ENCODE results near the gene PPP3R2. TPM values are rescaled to one million over a fixed set of nuclear protein-coding genes. Genes with fewer than 3 reads are reported as not detected.

Gene PPP3R2
- total and polyA plus RNA-seq, 10 of the 15 experiments (the other 5 are each of a cell fraction or from before 2014, with no cell fraction given): not detected

GRCh38 chr9:101635473-101635872 is 40.7 kb upstream of the PPP3R2 start:
- no peak overlapping the region for H3K9ac ChIP-seq (ENCODE audit: control insufficient read depth, insufficient read depth, low read length)
- ChIA-PET POLR2A (no interaction called here), RAD21 (ENCODE audit: unreplicated experiment) (no interaction called here), CTCF (no interaction called here), SMC1A (ENCODE audit: uncharacterized antibody, unreplicated experiment) (no interaction called here)
- no peaks in the 10 kb centered on the region for H3K27me3 ChIP-seq (replicated peaks in 1 of 2; ENCODE audit: control insufficient read depth in 2 of 2, insufficient read depth in 2 of 2, low read length in 1 of 2)
- TF ChIP-seq MXI1 (IDR thresholded peaks at IDR 0.05; ENCODE audit: low read depth, low read length) (no peak), CTCF (IDR thresholded peaks at IDR 0.05 in 2 of 3, conservative IDR thresholded peaks at IDR 0.05 in 1 of 3; ENCODE audit: control insufficient read depth in 2 of 3, extremely low read depth in 1 of 3, insufficient read depth in 1 of 3, low read depth in 3 of 3, low read length in 3 of 3) (0 out of 6 replicates have a peak, but pooled peaks of 1 of the 3 experiments have one; percentile 4), MYB (IDR thresholded peaks at IDR 0.05; ENCODE audit: borderline replicate concordance, low read depth, low read length) (no peak)
- intact Hi-C loops (cut with micrococcal nuclease; ENCODE audit: unreplicated experiment): no loop called here
- BruUV-seq (replicated peaks): no TSS peak
- H3K9me3 ChIP-seq (replicated peaks; ENCODE audit: control insufficient read depth, insufficient read depth, low read length): no peaks in the 10 kb centered on the region
- H3K4me1 ChIP-seq (ENCODE audit: control insufficient read depth, insufficient read depth, low read length): no peaks in the 10 kb centered on the region
- H4K20me1 ChIP-seq (ENCODE audit: control insufficient read depth, insufficient read depth): no peaks in the 10 kb centered on the region
- DNase-seq (ENCODE audit: low read depth, low spot score) (no peak), FAIRE-seq (no peak), ATAC-seq (no peak)
- H3K27ac ChIP-seq (ENCODE audit: control insufficient read depth, insufficient read depth): no peak overlapping the region
- H3K36me3 ChIP-seq (ENCODE audit: control insufficient read depth in 2 of 2, insufficient read depth in 2 of 2, low read length in 1 of 2): no peaks in the 10 kb centered on the region
- 0% methylated on average over 1 of the region's 1 CpG for whole genome bisulfite sequencing (ENCODE audit: insufficient coverage, insufficient replicate concordance, low lambda C conversion rate, missing lambda C conversion rate)
- in situ Hi-C loops (cut with MboI): no loop called here
- H3K4me3 ChIP-seq: no peak overlapping the region
- H3K79me2 ChIP-seq (ENCODE audit: control insufficient read depth, insufficient read depth, low read length): no peaks in the 10 kb centered on the region
- no peak overlapping the region for H3K4me2 ChIP-seq (ENCODE audit: control insufficient read depth, insufficient read depth)
- no peak overlapping the region for H2AFZ ChIP-seq (ENCODE audit: control insufficient read depth, low read depth, low read length)

GRCh38 chr9:101634741-101635409 is 40.1 kb upstream of the PPP3R2 start:
- Histone ChIP-seq H4K20me1 (ENCODE audit: control insufficient read depth, insufficient read depth) (no peaks in the 10 kb centered on the region), H3K4me2 (ENCODE audit: control insufficient read depth, insufficient read depth) (no peak overlapping the region), H3K9me3 (replicated peaks; ENCODE audit: control insufficient read depth, insufficient read depth, low read length) (no peaks in the 10 kb centered on the region), H3K4me1 (ENCODE audit: control insufficient read depth, insufficient read depth, low read length) (no peaks in the 10 kb centered on the region), H3K27me3 (replicated peaks in 1 of 2; ENCODE audit: control insufficient read depth in 2 of 2, insufficient read depth in 2 of 2, low read length in 1 of 2) (no peaks in the 10 kb centered on the region), H3K79me2 (ENCODE audit: control insufficient read depth, insufficient read depth, low read length) (no peaks in the 10 kb centered on the region), H3K36me3 (ENCODE audit: control insufficient read depth in 2 of 2, insufficient read depth in 2 of 2, low read length in 1 of 2) (no peaks in the 10 kb centered on the region), H3K9ac (ENCODE audit: control insufficient read depth, insufficient read depth, low read length) (no peak overlapping the region), H3K4me3 (no peak overlapping the region), H2AFZ (ENCODE audit: control insufficient read depth, low read depth, low read length) (no peak overlapping the region), H3K27ac (ENCODE audit: control insufficient read depth, insufficient read depth) (no peak overlapping the region)
- in situ Hi-C loops (cut with MboI): no loop called here
- ATAC-seq (no peak), FAIRE-seq (no peak), DNase-seq (ENCODE audit: low read depth, low spot score) (no peak)
- BruUV-seq (replicated peaks): no TSS peak
- ChIA-PET SMC1A (ENCODE audit: uncharacterized antibody, unreplicated experiment) (no interaction called here), POLR2A (no interaction called here), CTCF (no interaction called here), RAD21 (ENCODE audit: unreplicated experiment) (no interaction called here)
- intact Hi-C loops (cut with micrococcal nuclease; ENCODE audit: unreplicated experiment): no loop called here
- 39% methylated on average over 4 of the region's 4 CpGs for WGBS (ENCODE audit: insufficient coverage, insufficient replicate concordance, low lambda C conversion rate, missing lambda C conversion rate)
- TF ChIP-seq NKRF (conservative IDR thresholded peaks at IDR 0.05): no peak
- TF ChIP-seq ZNF24 (IDR thresholded peaks at IDR 0.05): no peak
- no peak for TF ChIP-seq SRF (IDR thresholded peaks at IDR 0.05; ENCODE audit: low read depth in 2 of 2, low read length in 2 of 2)
- TF ChIP-seq ATF2 (IDR thresholded peaks at IDR 0.05; ENCODE audit: low read length): no peak
- TF ChIP-seq POU2F2 (IDR thresholded peaks at IDR 0.05; ENCODE audit: borderline replicate concordance, low read depth, low read length): no peak
- no peak for TF ChIP-seq BACH1 (IDR thresholded peaks at IDR 0.05; ENCODE audit: borderline replicate concordance)
